Astrocyte (in vitro differentiated cells and primary cell): Measurements from ENCODE around the gene GNL3. TPM values are rescaled to one million over a fixed set of nuclear protein-coding genes. Genes with fewer than 3 reads are reported as not detected.

ENCODE experiments used
- DNase-seq: peaks from one replicate; pipeline ENCODE4 v3.0.0-alpha.2; 2010; ENCODE audit warnings: low read depth
- FAIRE-seq: peaks from 2 replicates; lab custom pipeline; 2011; peaks lifted over from hg19 to GRCh38; lab: Jason Lieb, UNC
- H2AFZ ChIP-seq: 2 replicates; pipeline ENCODE4 v1.6.0; 2012; ENCODE audit warnings: low read depth, low read length, inconsistent platforms
- H3K27ac ChIP-seq: 2 replicates; pipeline ENCODE4 v1.5.1; 2011; ENCODE audit warnings: low read depth, low read length, inconsistent platforms
- H3K27me3 ChIP-seq: 2 replicates; pipeline ENCODE4 v1.6.0; 2011; ENCODE audit warnings: low read length, inconsistent platforms; ENCODE audit not compliant: insufficient read depth
- H3K36me3 ChIP-seq: 2 replicates; pipeline ENCODE4 v1.5.1; 2011; ENCODE audit warnings: low read length, inconsistent platforms; ENCODE audit not compliant: insufficient read depth
- H3K4me1 ChIP-seq: 2 replicates; pipeline ENCODE4 v1.5.1; 2011; ENCODE audit warnings: low read length, inconsistent platforms; ENCODE audit not compliant: insufficient read depth
- H3K4me2 ChIP-seq: 2 replicates; pipeline ENCODE4 v1.6.0; 2012; ENCODE audit warnings: low read length, inconsistent platforms
- H3K4me3 ChIP-seq: 2 replicates; pipeline ENCODE4 v1.5.1; 2011; ENCODE audit warnings: low read depth, mild to moderate bottlenecking, low read length, inconsistent platforms; ENCODE audit not compliant: insufficient read depth
- H3K79me2 ChIP-seq: 2 replicates; pipeline ENCODE4 v1.6.0; 2012; ENCODE audit warnings: mild to moderate bottlenecking, low read length, inconsistent platforms; ENCODE audit not compliant: insufficient read depth
- H3K9ac ChIP-seq: 2 replicates; pipeline ENCODE4 v1.6.0; 2012; ENCODE audit warnings: mild to moderate bottlenecking, low read length, inconsistent platforms
- H3K9me3 ChIP-seq: 2 replicates; pipeline ENCODE4 v1.5.1; 2012; ENCODE audit warnings: low read depth, mild to moderate bottlenecking, low read length, inconsistent platforms; ENCODE audit not compliant: insufficient read depth
- H4K20me1 ChIP-seq: 2 replicates; pipeline ENCODE4 v1.6.0; 2012; ENCODE audit warnings: low read length, inconsistent platforms; ENCODE audit not compliant: insufficient read depth
- H3K27ac Mint-ChIP-seq: one replicate; pipeline ENCODE4 v1.8.0; 2021; ENCODE audit warnings: mild to moderate bottlenecking, mixed read lengths; ENCODE audit not compliant: unreplicated experiment
- H3K27me3 Mint-ChIP-seq: one replicate; pipeline ENCODE4 v1.8.0; 2021; ENCODE audit warnings: low read depth, mixed read lengths; ENCODE audit not compliant: unreplicated experiment
- H3K36me3 Mint-ChIP-seq: one replicate; pipeline ENCODE4 v1.8.0; 2021; ENCODE audit warnings: low read depth, mixed read lengths; ENCODE audit not compliant: unreplicated experiment
- H3K4me1 Mint-ChIP-seq: one replicate; pipeline ENCODE4 v1.8.0; 2021; ENCODE audit warnings: low read depth, mixed read lengths; ENCODE audit not compliant: unreplicated experiment
- H3K4me3 Mint-ChIP-seq: one replicate; pipeline ENCODE4 v1.8.0; 2021; ENCODE audit warnings: mild to moderate bottlenecking, moderate library complexity, mixed read lengths; ENCODE audit not compliant: unreplicated experiment
- H3K9me3 Mint-ChIP-seq: one replicate; pipeline ENCODE4 v1.8.0; 2021; ENCODE audit warnings: mild to moderate bottlenecking, mixed read lengths; ENCODE audit not compliant: unreplicated experiment
- EZH2 ChIP-seq: IDR thresholded peaks from 2 replicates; pipeline ENCODE4 v1.6.1; 2012; ENCODE audit warnings: mild to moderate bottlenecking, low read length, inconsistent platforms; ENCODE audit not compliant: insufficient read depth
- total RNA-seq: library from RNA; stranded (reverse); gene quantifications from 2 replicates; pipeline ENCODE4 v1.2.1, GENCODE V29; 2021
- TF ChIP-seq, protein P1 (sequence below): IDR thresholded peaks from 2 replicates; pipeline ENCODE4 v1.5.1; 2011; ENCODE audit warnings: low read depth, mild to moderate bottlenecking, inconsistent platforms, low read length, moderate library complexity; ENCODE audit not compliant: insufficient read depth

Gene GNL3
- total RNA-seq, 1 donor from 2014 or later, result 93.7 TPM

DNA sequence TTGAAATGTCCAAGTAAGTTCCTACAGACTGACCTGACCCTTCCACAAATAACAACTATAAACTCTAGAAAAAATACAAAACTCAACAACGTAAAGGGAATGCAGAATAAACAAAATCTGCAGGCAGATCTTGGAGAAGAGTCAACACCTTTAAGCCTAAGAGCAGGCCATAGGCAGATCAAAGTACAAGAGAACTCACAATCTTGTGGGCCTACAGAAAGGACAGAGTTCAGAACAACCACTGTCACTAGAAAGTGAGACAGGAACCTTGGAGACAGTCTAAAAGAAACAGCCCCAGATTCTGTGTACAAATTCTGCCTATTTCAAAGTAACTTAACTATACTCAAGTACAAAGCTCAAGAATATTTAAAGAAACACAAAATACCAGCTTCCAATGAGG lies 53.9 kb downstream of the GNL3 start:
- Histone ChIP-seq H4K20me1 (no peaks in the 10 kb centered on the region), H3K36me3 (peaks cover 24% of the 10 kb centered on the region), H3K4me3 (no peak overlapping the region), H3K9me3 (no peaks in the 10 kb centered on the region), H2AFZ (no peak overlapping the region), H3K27me3 (no peaks in the 10 kb centered on the region), H3K79me2 (no peaks in the 10 kb centered on the region), H3K9ac (no peak overlapping the region), H3K4me2 (no peak overlapping the region), H3K27ac (no peak overlapping the region), H3K4me1 (no peaks in the 10 kb centered on the region)
- Mint-ChIP-seq H3K4me3 (no peak overlapping the region), H3K4me1 (no peaks in the 10 kb centered on the region), H3K36me3 (peaks cover 30% of the 10 kb centered on the region), H3K27ac (no peak overlapping the region), H3K27me3 (no peaks in the 10 kb centered on the region), H3K9me3 (peaks cover 3% of the 10 kb centered on the region)
- DNase-seq (no peak), FAIRE-seq (no peak)
- TF ChIP-seq, protein P1, sequence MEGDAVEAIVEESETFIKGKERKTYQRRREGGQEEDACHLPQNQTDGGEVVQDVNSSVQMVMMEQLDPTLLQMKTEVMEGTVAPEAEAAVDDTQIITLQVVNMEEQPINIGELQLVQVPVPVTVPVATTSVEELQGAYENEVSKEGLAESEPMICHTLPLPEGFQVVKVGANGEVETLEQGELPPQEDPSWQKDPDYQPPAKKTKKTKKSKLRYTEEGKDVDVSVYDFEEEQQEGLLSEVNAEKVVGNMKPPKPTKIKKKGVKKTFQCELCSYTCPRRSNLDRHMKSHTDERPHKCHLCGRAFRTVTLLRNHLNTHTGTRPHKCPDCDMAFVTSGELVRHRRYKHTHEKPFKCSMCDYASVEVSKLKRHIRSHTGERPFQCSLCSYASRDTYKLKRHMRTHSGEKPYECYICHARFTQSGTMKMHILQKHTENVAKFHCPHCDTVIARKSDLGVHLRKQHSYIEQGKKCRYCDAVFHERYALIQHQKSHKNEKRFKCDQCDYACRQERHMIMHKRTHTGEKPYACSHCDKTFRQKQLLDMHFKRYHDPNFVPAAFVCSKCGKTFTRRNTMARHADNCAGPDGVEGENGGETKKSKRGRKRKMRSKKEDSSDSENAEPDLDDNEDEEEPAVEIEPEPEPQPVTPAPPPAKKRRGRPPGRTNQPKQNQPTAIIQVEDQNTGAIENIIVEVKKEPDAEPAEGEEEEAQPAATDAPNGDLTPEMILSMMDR, result no peak
- no peak for TF ChIP-seq EZH2

DNA sequence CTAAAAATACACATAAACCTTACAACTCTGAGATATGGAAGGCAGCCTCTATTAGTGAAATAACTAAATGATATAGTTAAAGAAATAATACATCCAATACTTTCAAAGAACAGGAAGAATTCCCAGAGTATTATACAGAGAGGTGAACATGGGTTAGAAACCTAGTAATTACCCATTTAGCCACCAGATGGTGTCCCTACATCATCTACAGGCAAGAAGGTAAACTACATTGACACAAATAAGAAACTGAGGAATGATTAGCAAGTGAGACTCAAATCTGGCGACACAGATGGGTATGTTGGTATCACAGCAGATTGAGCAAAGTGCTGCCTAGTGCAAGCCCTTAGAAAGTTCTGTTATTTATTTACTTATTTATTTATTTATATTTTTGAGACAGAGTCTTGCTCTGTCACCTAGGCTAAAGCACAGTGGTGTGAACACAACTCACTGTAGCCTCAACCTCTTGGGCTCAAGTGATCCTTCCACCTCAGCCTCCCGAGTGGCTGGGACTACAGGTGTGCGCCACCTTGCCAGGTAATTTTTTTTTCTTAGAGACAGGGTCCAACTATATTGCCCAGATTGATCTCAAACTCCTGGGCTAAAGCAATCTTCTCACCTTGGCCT lies 56.7 kb downstream of the GNL3 start:
- H3K36me3 Mint-ChIP-seq, result peaks cover 12% of the 10 kb centered on the region
- H3K9me3 Mint-ChIP-seq, result no peaks in the 10 kb centered on the region

DNA sequence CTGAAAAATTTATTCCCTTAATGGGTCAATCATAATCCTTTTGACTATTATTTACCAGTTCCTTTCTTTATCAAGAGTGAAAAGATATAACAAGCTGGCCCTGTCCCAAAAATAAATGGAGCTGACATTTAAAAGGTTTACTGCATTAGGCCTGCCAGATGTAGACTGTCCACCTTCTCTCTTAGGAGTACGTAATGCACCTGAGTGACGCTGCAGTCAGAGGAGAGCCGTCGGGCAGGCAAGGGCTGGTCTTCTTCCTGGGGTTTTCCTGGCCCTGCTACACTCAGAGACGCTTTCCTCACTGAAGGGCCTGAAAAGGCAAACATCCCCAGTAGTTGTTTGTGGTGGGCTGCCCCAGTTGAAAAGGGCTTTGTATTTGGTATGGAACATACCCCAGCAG lies 57.3 kb downstream of the GNL3 start:
- DNase-seq (no peak), FAIRE-seq (no peak)
- H3K27me3 ChIP-seq, result no peaks in the 10 kb centered on the region
- H3K4me2 ChIP-seq, result no peak overlapping the region
- H4K20me1 ChIP-seq, result no peaks in the 10 kb centered on the region
- no peak overlapping the region for H3K4me3 Mint-ChIP-seq
- H3K27ac Mint-ChIP-seq, result no peak overlapping the region
- H3K36me3 ChIP-seq, result peaks cover 27% of the 10 kb centered on the region
- no peak overlapping the region for H2AFZ ChIP-seq
- H3K27me3 Mint-ChIP-seq, result no peaks in the 10 kb centered on the region
- no peaks in the 10 kb centered on the region for H3K4me1 ChIP-seq
- H3K9me3 ChIP-seq, result no peaks in the 10 kb centered on the region
- H3K9ac ChIP-seq, result no peak overlapping the region
- H3K27ac ChIP-seq, result no peak overlapping the region
- peaks cover 12% of the 10 kb centered on the region for H3K36me3 Mint-ChIP-seq
- TF ChIP-seq EZH2, result no peak
- TF ChIP-seq, protein P1, result no peak
- H3K79me2 ChIP-seq, result no peaks in the 10 kb centered on the region
- no peaks in the 10 kb centered on the region for H3K9me3 Mint-ChIP-seq
- H3K4me1 Mint-ChIP-seq, result no peaks in the 10 kb centered on the region
- H3K4me3 ChIP-seq, result no peak overlapping the region

More for the DNA sequence above, 56.7 kb downstream of the GNL3 start:
- no peak overlapping the region for H2AFZ ChIP-seq
- no peak overlapping the region for H3K9ac ChIP-seq
- H3K79me2 ChIP-seq, result no peaks in the 10 kb centered on the region
- Mint-ChIP-seq H3K27ac (no peak overlapping the region), H3K4me3 (no peak overlapping the region), H3K27me3 (no peaks in the 10 kb centered on the region), H3K4me1 (no peaks in the 10 kb centered on the region)
- TF ChIP-seq, protein P1, result peak; percentile 62
- TF ChIP-seq EZH2, result no peak
- H3K36me3 ChIP-seq, result peaks cover 28% of the 10 kb centered on the region
- H3K4me3 ChIP-seq, result no peak overlapping the region
- no peaks in the 10 kb centered on the region for H3K27me3 ChIP-seq
- no peaks in the 10 kb centered on the region for H4K20me1 ChIP-seq
- H3K4me2 ChIP-seq, result no peak overlapping the region
- no peaks in the 10 kb centered on the region for H3K4me1 ChIP-seq
- no peaks in the 10 kb centered on the region for H3K9me3 ChIP-seq
- DNase-seq (peak; percentile 12), FAIRE-seq (no peak)
- H3K27ac ChIP-seq, result no peak overlapping the region
